OCI-LY3 (cell line): Measurements from ENCODE around the gene FAM120C.

Source experiments
- H2AFZ ChIP-seq: fragments of 200-600, 300-600 bp; shearing (Covaris generic); 2 replicates; pipeline ENCODE4 v1.6.0; 2014; ENCODE audit warnings: antibody characterized with exemption, low read depth, low read length
- H3K27ac ChIP-seq: fragments of 200-600, 300-600 bp; sonication (generic); 2 replicates; pipeline ENCODE4 v1.5.1; 2014; ENCODE audit warnings: mild to moderate bottlenecking, low read length, moderate library complexity, mixed read lengths
- H3K27me3 ChIP-seq: fragments of 200-600, 300-600 bp; sonication (generic); 2 replicates; pipeline ENCODE4 v1.6.1; 2014; ENCODE audit warnings: low read depth, low read length, mixed read lengths
- H3K36me3 ChIP-seq: fragments of 200-600, 300-600 bp; sonication (generic); replicated peaks from 2 replicates; pipeline ENCODE3; 2014; ENCODE audit warnings: low read depth, low read length, mixed read lengths
- H3K4me1 ChIP-seq: fragments of 300-600, 200-600 bp; sonication (generic); 2 replicates; pipeline ENCODE4 v1.6.1; 2014; ENCODE audit warnings: low read length, mixed read lengths
- H3K4me2 ChIP-seq: fragments of 200-600, 300-600 bp; sonication (generic); 2 replicates; pipeline ENCODE4 v1.6.1; 2014; ENCODE audit warnings: low read length, mixed read lengths
- H3K4me3 ChIP-seq: fragments of 300-600, 200-600 bp; sonication (generic); 2 replicates; pipeline ENCODE4 v1.5.1; 2014; ENCODE audit warnings: antibody characterized with exemption, mild to moderate bottlenecking, low read length, moderate library complexity
- H3K79me2 ChIP-seq: fragments of 300-600, 200-600 bp; shearing (Covaris generic); 2 replicates; pipeline ENCODE4 v1.6.1; 2014; ENCODE audit warnings: mild to moderate bottlenecking, low read length, mixed read lengths
- H3K9ac ChIP-seq: fragments of 300-600, 200-600 bp; shearing (Covaris generic); 2 replicates; pipeline ENCODE4 v1.6.0; 2014; ENCODE audit warnings: mild to moderate bottlenecking, low read length, moderate library complexity
- H3K9me3 ChIP-seq: fragments of 200-600, 300-600 bp; shearing (Covaris generic); 2 replicates; pipeline ENCODE4 v1.6.1; 2014; ENCODE audit warnings: low read length, mixed read lengths; ENCODE audit not compliant: insufficient read depth
- H4K20me1 ChIP-seq: fragments of 200-600, 300-600 bp; sonication (generic); 2 replicates; pipeline ENCODE4 v1.6.1; 2016; ENCODE audit warnings: low read length, mixed read lengths; ENCODE audit not compliant: insufficient read depth
- EZH2phosphoT487 ChIP-seq: fragments of 200-600 bp; shearing (Covaris generic); IDR thresholded peaks from 2 replicates; pipeline ENCODE4 v1.6.1; 2018; ENCODE audit warnings: antibody characterized with exemption, mixed run types, low read depth
- TF ChIP-seq, protein P1 (sequence below): fragments of 200-600, 300-600 bp; sonication (generic); IDR thresholded peaks from 2 replicates; pipeline ENCODE4 v1.5.1; 2014; ENCODE audit warnings: antibody characterized with exemption, low read length, low read depth

The FAM120C gene

GRCh38 chrX:54180403-54180802, 2.7 kb downstream of the FAM120C start:
- H3K27ac ChIP-seq = no peak overlapping the region
- peaks cover 44% of the 10 kb centered on the region for H4K20me1 ChIP-seq
- peak overlapping the region; percentile 93 for H3K4me2 ChIP-seq
- peak overlapping the region; percentile 98 for H3K4me3 ChIP-seq
- peaks cover 52% of the 10 kb centered on the region for H3K4me1 ChIP-seq
- H3K27me3 ChIP-seq = no peaks in the 10 kb centered on the region
- no peak overlapping the region for H3K9ac ChIP-seq
- no peaks in the 10 kb centered on the region for H3K9me3 ChIP-seq
- TF ChIP-seq, protein P1, sequence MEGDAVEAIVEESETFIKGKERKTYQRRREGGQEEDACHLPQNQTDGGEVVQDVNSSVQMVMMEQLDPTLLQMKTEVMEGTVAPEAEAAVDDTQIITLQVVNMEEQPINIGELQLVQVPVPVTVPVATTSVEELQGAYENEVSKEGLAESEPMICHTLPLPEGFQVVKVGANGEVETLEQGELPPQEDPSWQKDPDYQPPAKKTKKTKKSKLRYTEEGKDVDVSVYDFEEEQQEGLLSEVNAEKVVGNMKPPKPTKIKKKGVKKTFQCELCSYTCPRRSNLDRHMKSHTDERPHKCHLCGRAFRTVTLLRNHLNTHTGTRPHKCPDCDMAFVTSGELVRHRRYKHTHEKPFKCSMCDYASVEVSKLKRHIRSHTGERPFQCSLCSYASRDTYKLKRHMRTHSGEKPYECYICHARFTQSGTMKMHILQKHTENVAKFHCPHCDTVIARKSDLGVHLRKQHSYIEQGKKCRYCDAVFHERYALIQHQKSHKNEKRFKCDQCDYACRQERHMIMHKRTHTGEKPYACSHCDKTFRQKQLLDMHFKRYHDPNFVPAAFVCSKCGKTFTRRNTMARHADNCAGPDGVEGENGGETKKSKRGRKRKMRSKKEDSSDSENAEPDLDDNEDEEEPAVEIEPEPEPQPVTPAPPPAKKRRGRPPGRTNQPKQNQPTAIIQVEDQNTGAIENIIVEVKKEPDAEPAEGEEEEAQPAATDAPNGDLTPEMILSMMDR = no peak
- TF ChIP-seq EZH2phosphoT487 = no peak
- no peak overlapping the region for H2AFZ ChIP-seq
- peaks cover 37% of the 10 kb centered on the region for H3K36me3 ChIP-seq
- H3K79me2 ChIP-seq = peaks cover 79% of the 10 kb centered on the region

- Histone ChIP-seq H3K4me1 (peaks cover 48% of the 10 kb centered on the region), H2AFZ (no peak overlapping the region), H3K9me3 (no peaks in the 10 kb centered on the region), H3K4me3 (no peak overlapping the region), H3K79me2 (peaks cover 91% of the 10 kb centered on the region), H3K4me2 (peak overlapping the region; percentile 93; the same call in 1 of the 2 replicates), H4K20me1 (peaks cover 44% of the 10 kb centered on the region), H3K27me3 (no peaks in the 10 kb centered on the region), H3K9ac (no peak overlapping the region), H3K27ac (peak overlapping the region; percentile 22; the same call in 1 of the 2 replicates), H3K36me3 (peaks cover 51% of the 10 kb centered on the region)
- TF ChIP-seq EZH2phosphoT487 = no peak
- TF ChIP-seq, protein P1 = no peak
Observed at GRCh38 chrX:54178100-54178940, 4.7 kb downstream of the FAM120C start.

GRCh38 chrX:54177306-54177705, 5.7 kb downstream of the FAM120C start:
- H3K79me2 ChIP-seq = peaks cover 84% of the 10 kb centered on the region
- TF ChIP-seq EZH2phosphoT487 = no peak
- TF ChIP-seq, protein P1 = no peak
- peaks cover 44% of the 10 kb centered on the region for H4K20me1 ChIP-seq
- H3K4me2 ChIP-seq = no peak overlapping the region
- H3K9me3 ChIP-seq = no peaks in the 10 kb centered on the region
- peak overlapping the region; percentile 22; the same call in 1 of the 2 replicates for H3K27ac ChIP-seq
- peaks cover 48% of the 10 kb centered on the region for H3K4me1 ChIP-seq
- H3K36me3 ChIP-seq = peaks cover 55% of the 10 kb centered on the region
- H2AFZ ChIP-seq = no peak overlapping the region
- no peaks in the 10 kb centered on the region for H3K27me3 ChIP-seq
- H3K9ac ChIP-seq = no peak overlapping the region
- no peak overlapping the region for H3K4me3 ChIP-seq

- peaks cover 12% of the 10 kb centered on the region; the same call in 1 of the 2 replicates for H4K20me1 ChIP-seq
- peaks cover 15% of the 10 kb centered on the region for H3K4me1 ChIP-seq
- peaks cover 49% of the 10 kb centered on the region for H3K79me2 ChIP-seq
- H3K4me2 ChIP-seq = no peak overlapping the region
- no peak overlapping the region for H2AFZ ChIP-seq
- no peak overlapping the region for H3K27ac ChIP-seq
- H3K4me3 ChIP-seq = no peak overlapping the region
- no peak for TF ChIP-seq EZH2phosphoT487
- TF ChIP-seq, protein P1 = no peak
- H3K27me3 ChIP-seq = no peaks in the 10 kb centered on the region
- H3K9ac ChIP-seq = no peak overlapping the region
- no peaks in the 10 kb centered on the region for H3K9me3 ChIP-seq
- peaks cover 39% of the 10 kb centered on the region for H3K36me3 ChIP-seq
Observed at GRCh38 chrX:54173791-54174190, 9.3 kb downstream of the FAM120C start.
